Measurements from ENCODE around the gene CEP70.
"Not testable (repeated sequence)": the region's sequence is repeated elsewhere in the genome, so short reads cannot be mapped to it uniquely, and the experiment has no call there.

The CEP70 gene

GRCh38 chr3:138594150-138594934, at the start of gene CEP70:
Gene CEP70 (minus strand): TSS chr3:138594260. CDS start chr3:138572927, 21,333 bp downstream.
- peak; percentile 72 for DNase-seq (ENCODE audit: low read depth in 3 of 3, low spot score in 1 of 3)

- DNase-seq (ENCODE audit: low read depth in 3 of 3, low spot score in 1 of 3), result no peak
Observed at GRCh38 chr3:138642927-138643253, 48.8 kb upstream of the CEP70 start.

GRCh38 chr3:138642226-138642926, 48.3 kb upstream of the CEP70 start:
- DNase-seq (ENCODE audit: low read depth in 3 of 3, low spot score in 1 of 3), result no peak

GRCh38 chr3:138640537-138640936, 46.5 kb upstream of the CEP70 start:
- no peak for DNase-seq (ENCODE audit: low read depth in 3 of 3, low spot score in 1 of 3)

- no peak for DNase-seq (ENCODE audit: low read depth in 3 of 3, low spot score in 1 of 3)
Observed at GRCh38 chr3:138638641-138639040, 44.6 kb upstream of the CEP70 start.

- DNase-seq (ENCODE audit: low read depth in 3 of 3, low spot score in 1 of 3), result no peak
Observed at GRCh38 chr3:138629526-138629925, 35.5 kb upstream of the CEP70 start.

- no peak for DNase-seq (ENCODE audit: low read depth in 3 of 3, low spot score in 1 of 3)
Observed at GRCh38 chr3:138625707-138626365, 31.8 kb upstream of the CEP70 start.

GRCh38 chr3:138624518-138624917, 30.5 kb upstream of the CEP70 start:
- DNase-seq (ENCODE audit: low read depth in 3 of 3, low spot score in 1 of 3), result no peak

GRCh38 chr3:138620431-138620830, 26.4 kb upstream of the CEP70 start:
- DNase-seq (ENCODE audit: low read depth in 3 of 3, low spot score in 1 of 3), result no peak

GRCh38 chr3:138615462-138615861, 21.4 kb upstream of the CEP70 start:
- DNase-seq (ENCODE audit: low read depth in 3 of 3, low spot score in 1 of 3), result no peak

- DNase-seq (ENCODE audit: low read depth in 3 of 3, low spot score in 1 of 3), result no peak
Observed at GRCh38 chr3:138609898-138610266, 15.8 kb upstream of the CEP70 start.

GRCh38 chr3:138608322-138609135, 14.5 kb upstream of the CEP70 start, which contains the start of gene FAIM:
Gene FAIM (plus strand): TSS chr3:138608771. CDS start chr3:138619727, 10,956 bp downstream.
- DNase-seq (ENCODE audit: low read depth in 3 of 3, low spot score in 1 of 3), result peak in 2 of 3 donors; percentile 38 to 48

- not testable (repeated sequence) for DNase-seq (ENCODE audit: low read depth in 3 of 3, low spot score in 1 of 3)
Observed at GRCh38 chr3:138604106-138604595, 10.1 kb upstream of the CEP70 start.

GRCh38 chr3:138601661-138602060, 7.6 kb upstream of the CEP70 start:
- DNase-seq (ENCODE audit: low read depth in 3 of 3, low spot score in 1 of 3), result not testable (repeated sequence)

GRCh38 chr3:138600100-138600745, 6.2 kb upstream of the CEP70 start:
- DNase-seq (ENCODE audit: low read depth in 3 of 3, low spot score in 1 of 3), result no peak

- DNase-seq (ENCODE audit: low read depth in 3 of 3, low spot score in 1 of 3), result no peak
Observed at GRCh38 chr3:138598534-138598933, 4.5 kb upstream of the CEP70 start.

GRCh38 chr3:138597186-138597976, 3.3 kb upstream of the CEP70 start:
- not testable (repeated sequence) for DNase-seq (ENCODE audit: low read depth in 3 of 3, low spot score in 1 of 3)

GRCh38 chr3:138594935-138595610, 1.0 kb upstream of the CEP70 start:
- DNase-seq (ENCODE audit: low read depth in 3 of 3, low spot score in 1 of 3), result no peak

GRCh38 chr3:138593488-138594149, 441 bp downstream of the CEP70 start:
- no peak for DNase-seq (ENCODE audit: low read depth in 3 of 3, low spot score in 1 of 3)

Data from stimulated activated CD4-positive, alpha-beta T cell treated with anti-CD3 and anti-CD28 coated beads, TNF-alpha, amount 100 ng/mL, for 1 hour (primary cell).